Stimulated activated CD8-positive, alpha-beta memory T cell treated with anti-CD3 and anti-CD28 coated beads, Interleukin-4, amount 100 ng/mL, for 4 hours (primary cell): Measurements from ENCODE around the gene RIPK4.

ENCODE experiments used
- DNase-seq, 2 donors: peaks; one replicate each; pipeline ENCODE4 v3.0.0-alpha.2; 2020; ENCODE audit warnings: low read depth in 2 of 2, low spot score in 1 of 2

Gene RIPK4

GRCh38 chr21:41755258-41755933 lies 11.5 kb downstream of the RIPK4 start:
- DNase-seq = no peak

DNA sequence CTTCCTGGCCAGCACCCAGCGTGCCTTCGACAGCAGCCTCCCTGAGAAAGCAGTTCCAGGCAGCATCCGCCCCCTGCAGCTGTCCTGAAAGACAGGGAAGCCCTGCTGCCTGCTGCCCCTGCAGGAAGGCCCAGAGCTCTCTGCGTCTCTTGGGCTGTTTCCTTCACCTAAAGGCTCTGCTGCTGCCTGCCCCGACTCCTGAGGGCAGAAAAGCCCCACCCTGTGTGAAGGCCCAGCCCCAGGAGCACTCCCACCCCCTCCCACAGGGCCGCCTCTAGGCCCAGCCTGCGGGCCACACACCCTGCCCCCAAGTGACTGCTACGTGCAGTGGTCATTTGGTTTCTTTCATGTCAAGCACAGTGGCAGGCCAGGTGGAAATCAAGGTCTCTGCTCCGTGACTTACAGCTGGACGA lies 12.4 kb downstream of the RIPK4 start:
- no peak for DNase-seq

- DNase-seq = no peak
Measured at GRCh38 chr21:41753006-41753898, 13.6 kb downstream of the RIPK4 start.

- no peak for DNase-seq
Measured at GRCh38 chr21:41752231-41752681, 14.6 kb downstream of the RIPK4 start.

GRCh38 chr21:41751611-41752011 lies 15.2 kb downstream of the RIPK4 start:
- no peak for DNase-seq

GRCh38 chr21:41750532-41751151 lies 16.2 kb downstream of the RIPK4 start:
- DNase-seq = no peak

DNA sequence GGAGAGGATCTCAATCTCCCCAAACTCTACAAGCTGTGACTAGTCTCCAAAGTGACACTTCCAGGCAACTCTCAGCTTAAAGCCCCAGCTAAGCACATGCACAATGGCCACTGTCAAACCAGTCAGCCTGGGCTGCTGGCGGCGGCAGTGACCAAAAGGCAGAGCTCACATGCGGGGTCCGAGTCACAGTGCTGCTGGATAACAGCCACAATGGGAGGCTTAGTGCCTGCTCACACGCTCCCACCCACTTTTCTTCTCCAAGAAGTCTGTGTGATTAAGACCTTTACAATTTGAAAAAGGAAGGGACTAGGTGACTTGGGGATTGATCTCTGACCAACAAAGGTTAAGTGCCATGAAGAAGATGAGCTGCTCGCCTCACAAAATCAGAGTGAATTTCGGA lies 16.8 kb downstream of the RIPK4 start:
- no peak for DNase-seq

DNA sequence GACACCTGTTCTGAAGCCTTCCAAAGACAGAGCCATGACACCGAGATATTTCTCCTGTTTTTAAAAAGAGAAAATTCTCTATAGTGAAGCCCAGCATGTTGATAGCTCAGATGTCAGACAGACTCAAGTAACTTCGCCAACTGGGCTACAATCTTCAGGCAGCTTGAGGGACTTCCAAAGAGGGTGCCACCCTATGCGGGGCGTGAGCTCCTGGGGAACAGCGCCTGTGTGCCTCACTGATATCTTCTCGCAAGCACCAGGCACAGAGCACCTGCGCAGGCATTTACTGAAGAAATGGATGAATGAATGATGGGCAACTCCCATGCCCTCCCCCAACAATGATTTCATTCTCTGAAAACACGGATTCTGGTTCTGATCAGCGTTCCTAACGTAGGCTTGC lies 17.6 kb downstream of the RIPK4 start:
- DNase-seq = no peak

- no peak for DNase-seq
Measured at GRCh38 chr21:41747943-41748738, 18.7 kb downstream of the RIPK4 start.

- no peak for DNase-seq
Measured at GRCh38 chr21:41746744-41747006, 20.2 kb downstream of the RIPK4 start.

DNA sequence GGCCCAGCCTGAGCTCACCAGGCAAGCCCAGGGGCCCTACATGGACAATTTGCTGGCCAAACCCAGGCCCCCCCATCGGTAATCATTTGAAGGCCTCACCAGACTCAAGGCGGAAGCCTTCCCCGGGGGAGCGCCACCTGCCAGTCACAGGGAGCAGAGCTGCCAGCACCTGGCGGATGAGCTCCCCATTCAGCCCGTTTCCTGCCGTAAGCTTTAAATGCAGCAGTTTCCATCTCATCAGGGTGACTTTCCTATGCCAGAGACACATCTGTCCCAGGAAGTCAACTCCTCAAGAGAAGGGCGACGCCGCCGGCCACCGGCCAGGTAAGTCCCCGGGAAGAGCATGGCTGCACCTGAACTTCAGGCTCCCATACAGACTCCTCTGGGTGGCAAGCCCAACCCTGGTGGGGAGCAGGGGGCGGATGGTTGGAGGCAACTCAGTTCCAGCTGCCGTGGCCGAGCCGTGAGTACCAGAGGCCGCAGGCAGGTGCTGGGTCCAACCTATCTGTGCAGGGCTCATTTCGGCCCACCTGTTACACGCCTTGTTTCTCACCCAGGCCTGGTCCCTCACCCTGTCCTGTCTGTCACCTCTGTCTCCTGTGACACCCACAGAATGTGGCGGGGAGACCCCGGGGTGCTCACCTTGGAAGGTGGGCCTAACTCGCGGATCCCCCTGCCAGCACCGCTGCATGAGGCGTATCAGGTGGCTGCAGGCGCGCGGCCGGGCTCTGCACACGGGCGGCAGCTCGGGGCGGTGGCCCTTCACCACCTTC lies 20.7 kb downstream of the RIPK4 start:
- no peak for DNase-seq

- DNase-seq = no peak
Measured at GRCh38 chr21:41745026-41745820, 21.6 kb downstream of the RIPK4 start.

DNA sequence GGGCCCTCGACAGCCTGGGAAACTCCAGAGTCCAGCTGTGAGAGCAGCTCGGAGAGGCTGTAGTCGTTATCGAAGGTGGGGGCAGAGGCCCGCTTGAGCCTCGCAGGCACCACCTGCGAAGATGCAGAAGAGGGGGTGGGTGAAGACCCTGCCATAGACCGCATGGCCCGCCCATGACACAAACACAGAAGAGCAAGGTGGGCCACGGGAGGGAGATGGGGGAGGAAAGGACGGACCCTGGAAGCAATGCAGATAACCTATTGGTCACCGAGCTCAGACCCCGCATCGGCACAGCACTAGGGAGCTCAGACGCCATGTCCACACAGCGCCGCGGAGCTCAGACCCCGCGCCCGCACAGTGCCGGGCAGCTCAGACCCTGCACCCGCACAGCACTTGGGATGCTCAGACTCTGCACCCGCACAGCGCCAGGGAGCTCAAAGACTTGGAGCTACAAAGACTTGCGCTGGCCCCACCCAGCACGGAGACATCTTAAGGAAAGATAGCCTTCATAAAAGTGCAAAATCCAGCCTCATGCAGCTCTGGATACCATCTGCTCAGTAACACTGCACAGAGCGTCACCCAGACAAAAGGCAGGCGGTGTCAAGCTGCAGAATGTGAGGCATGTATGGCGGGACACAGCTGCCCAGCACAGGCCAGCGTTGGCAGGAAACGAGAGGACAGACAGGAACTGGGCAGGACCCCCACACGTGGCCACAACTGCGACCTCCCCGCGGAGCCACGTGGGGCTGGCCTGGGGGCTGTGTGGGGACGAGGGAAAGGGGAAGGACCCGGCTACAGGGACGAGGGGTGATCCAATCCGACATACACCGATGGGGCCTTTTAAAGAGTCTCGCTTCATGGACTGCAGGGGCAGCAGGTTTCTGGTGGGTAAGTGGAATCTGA lies 22.6 kb downstream of the RIPK4 start:
- DNase-seq = no peak

- no peak for DNase-seq
Measured at GRCh38 chr21:41743321-41744027, 23.4 kb downstream of the RIPK4 start.

DNA sequence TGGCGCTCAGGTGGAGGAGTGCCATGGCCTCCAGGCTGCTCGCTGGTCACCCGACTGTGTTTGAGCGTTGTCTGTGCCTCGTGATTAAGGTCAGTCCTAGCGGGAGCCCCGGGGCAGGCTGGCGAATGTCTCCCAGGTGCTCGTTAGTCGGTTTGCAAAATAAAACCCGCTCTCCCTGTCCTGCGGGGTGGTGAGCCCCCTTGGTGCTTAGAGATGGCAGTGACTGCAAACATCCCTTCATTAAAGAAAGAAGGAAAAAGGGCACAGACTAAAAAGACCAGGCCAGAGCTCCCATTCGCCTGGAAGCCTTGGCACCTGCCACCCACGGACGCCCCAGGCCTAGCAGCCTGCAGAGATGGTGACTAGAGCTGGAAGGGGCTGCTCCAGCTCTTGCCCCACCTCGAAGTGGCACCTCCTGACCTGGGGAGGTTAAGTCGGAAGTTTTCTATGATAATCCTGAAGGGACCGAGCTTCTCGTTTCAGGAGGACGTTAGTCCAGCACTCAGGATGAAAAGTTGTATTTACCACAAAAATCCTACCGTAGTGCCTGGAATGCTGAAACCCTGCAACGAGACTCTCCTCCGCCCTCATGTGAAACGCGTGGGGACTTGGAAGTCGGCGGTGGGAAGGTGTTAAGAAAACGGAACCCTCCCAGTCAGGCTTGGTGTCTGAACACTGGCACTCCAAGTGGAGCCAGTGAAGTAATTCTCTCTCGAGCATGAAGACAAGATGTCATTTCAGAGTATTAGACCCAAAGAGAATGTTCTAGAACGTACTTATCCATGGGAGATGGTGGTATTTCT lies 24.6 kb downstream of the RIPK4 start:
- no peak for DNase-seq

DNA sequence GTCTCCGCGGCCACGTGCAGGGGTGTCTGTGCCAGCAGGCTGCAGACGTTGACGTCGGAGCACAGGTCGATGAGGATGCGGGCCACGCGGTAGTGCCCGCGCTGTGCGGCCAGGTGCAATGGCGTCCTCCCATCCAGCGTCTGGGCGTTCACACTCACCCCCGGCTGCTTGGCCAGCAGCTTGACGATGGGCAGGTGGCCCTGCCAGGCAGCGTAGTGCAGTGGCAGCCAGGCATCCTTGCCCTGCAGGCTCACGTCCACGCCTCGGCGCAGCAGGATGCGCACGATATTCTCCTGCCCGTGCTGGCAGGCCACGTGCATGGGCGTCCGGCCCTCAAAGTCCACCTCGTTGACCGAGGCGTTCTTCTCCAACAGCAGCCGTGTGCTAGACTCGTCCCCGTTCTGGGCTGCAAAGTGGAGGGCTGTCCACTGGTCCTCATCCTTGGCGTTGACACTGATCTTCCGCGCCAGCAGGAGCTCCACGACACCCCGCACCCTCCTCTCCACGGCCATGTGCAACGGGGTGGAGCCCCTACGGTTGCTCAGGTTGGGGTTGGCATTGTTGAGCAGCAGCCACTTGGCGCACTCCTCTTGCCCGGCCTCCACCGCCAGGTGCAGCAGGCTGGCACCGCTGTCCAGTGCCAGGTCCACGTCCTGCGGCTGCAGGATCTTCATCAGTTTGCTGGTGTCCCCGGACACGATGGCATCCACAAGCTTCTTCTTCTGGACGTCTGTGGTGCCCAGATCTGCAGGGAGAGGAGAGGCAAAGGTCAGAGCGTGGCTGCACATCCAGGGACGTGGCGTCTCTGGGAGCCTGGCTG lies 25.4 kb downstream of the RIPK4 start:
- DNase-seq = no peak
